HepG2 (cell line): ENCODE data around the gene TMEM63B. TPM values are rescaled to one million over a fixed set of nuclear protein-coding genes. Genes with fewer than 3 reads are reported as not detected.

ENCODE experiments used
- CCAR2 ChIP-seq: fragments of 200-400 bp; formaldehyde crosslinking; optimal IDR thresholded peaks from 2 replicates; pipeline ENCODE3; 2018; ENCODE audit warnings: low read depth, mild to moderate bottlenecking, low read length, moderate library complexity
- CEBPB ChIP-seq: IDR thresholded peaks from 2 replicates; pipeline ENCODE4 v1.6.1; 2011; ENCODE audit warnings: low read depth, low read length, improper control_type of control experiment, borderline replicate concordance
- ELF3 ChIP-seq: IDR thresholded peaks from 2 replicates; pipeline ENCODE4 v1.6.1; 2016; ENCODE audit warnings: missing genetic modification reagents, missing compliant biosample characterization
- FOSL2 ChIP-seq: sonication (generic); formaldehyde crosslinking; IDR thresholded peaks from 2 replicates; pipeline ENCODE4 v1.4.0; 2020; ENCODE audit warnings: missing genetic modification reagents
- KDM4B ChIP-seq: sonication (generic); formaldehyde crosslinking; IDR thresholded peaks from 2 replicates; pipeline ENCODE4 v1.4.0; 2020; ENCODE audit warnings: missing genetic modification reagents
- MAFF ChIP-seq: IDR thresholded peaks from 2 replicates; pipeline ENCODE4 v1.6.1; 2011; ENCODE audit warnings: low read depth, low read length, improper control_type of control experiment
- MTF1 ChIP-seq: sonication (generic); formaldehyde crosslinking; IDR thresholded peaks from 2 replicates; pipeline ENCODE4 v1.5.0; 2020; ENCODE audit warnings: missing genetic modification reagents
- PAX8 ChIP-seq: sonication (generic); formaldehyde crosslinking; IDR thresholded peaks from 2 replicates; pipeline ENCODE4 v1.8.0; 2022; ENCODE audit warnings: mild to moderate bottlenecking, missing genetic modification reagents, borderline replicate concordance
- PRMT3 ChIP-seq: sonication (generic); formaldehyde crosslinking; IDR thresholded peaks from 2 replicates; pipeline ENCODE4 v1.8.1; 2022; ENCODE audit warnings: low read depth, mild to moderate bottlenecking, moderate library complexity, missing genetic modification reagents, borderline replicate concordance
- SOX5 ChIP-seq: IDR thresholded peaks from 2 replicates; pipeline ENCODE4 v1.6.1; 2016; ENCODE audit warnings: borderline replicate concordance
- ZNF282 ChIP-seq: fragments of 450-650 bp; IDR thresholded peaks from 2 replicates; pipeline ENCODE4 v1.6.1; 2018; ENCODE audit not compliant: partially characterized antibody
- ZNF431 ChIP-seq: sonication (generic); formaldehyde crosslinking; IDR thresholded peaks from 2 replicates; pipeline ENCODE4 v1.9.0; 2022; ENCODE audit warnings: missing genetic modification reagents, low read depth, mild to moderate bottlenecking, borderline replicate concordance
- ZNF597 ChIP-seq: sonication (generic); formaldehyde crosslinking; IDR thresholded peaks from 2 replicates; pipeline ENCODE4 v1.5.0; 2020; ENCODE audit warnings: missing genetic modification reagents
- ZNF614 ChIP-seq: IDR thresholded peaks from 2 replicates; pipeline ENCODE4 v1.6.1; 2018; ENCODE audit warnings: missing biosample characterization, missing genetic modification reagents, inconsistent platforms, borderline replicate concordance
- ZNF788 ChIP-seq: sonication (generic); formaldehyde crosslinking; IDR thresholded peaks from 2 replicates; pipeline ENCODE4 v1.5.0; 2020; ENCODE audit warnings: mild to moderate bottlenecking, missing genetic modification reagents, borderline replicate concordance
- ZNF839 ChIP-seq: sonication (generic); formaldehyde crosslinking; IDR thresholded peaks from 2 replicates; pipeline ENCODE4 v1.4.0; 2020; ENCODE audit warnings: missing genetic modification reagents, mild to moderate bottlenecking, borderline replicate concordance
- polyA plus RNA-seq, 8 experiments: library from polyadenylated mRNA; depleted of rRNA in 3 of 8; stranded (reverse) in 7 of 8; unstranded in 1 of 8; fragments of >200 nt; fragmentation: Illumina TruSeq in 4 of 8; extraction: Trizol in 4 of 8; gene quantifications; 2 replicates each; pipeline versions ENCODE4 v1.2.1 to v1.2.3, GENCODE V29; 2011 to 2016; ENCODE audit warnings: low read depth in 4 of 8, missing spikeins in 1 of 8, mixed read lengths in 1 of 8; ENCODE audit not compliant: insufficient read depth in 1 of 8
- total RNA-seq, 5 experiments: library from RNA; depleted of rRNA; stranded (reverse); fragments of >200 nt; fragmentation: Illumina TruSeq; extraction: Trizol; gene quantifications; 2 replicates each; pipeline ENCODE4 v1.2.3, GENCODE V29; 2016; ENCODE audit warnings: low read depth in 1 of 5
- TF ChIP-seq, protein P1 (sequence below): sonication (generic); formaldehyde crosslinking; IDR thresholded peaks from 2 replicates; pipeline ENCODE4 v1.5.0; 2020; ENCODE audit warnings: mild to moderate bottlenecking, missing genetic modification reagents, moderate library complexity
- TF ChIP-seq, protein P2 (sequence below): sonication (generic); formaldehyde crosslinking; IDR thresholded peaks from 2 replicates; pipeline ENCODE4 v1.4.0; 2020; ENCODE audit warnings: missing genetic modification reagents, borderline replicate concordance
- TF ChIP-seq, protein P3 (sequence below): sonication (generic); formaldehyde crosslinking; IDR thresholded peaks from 2 replicates; pipeline ENCODE4 v1.5.1; 2020; ENCODE audit warnings: mild to moderate bottlenecking, missing genetic modification reagents, borderline replicate concordance

Gene TMEM63B
- total and polyA plus RNA-seq, 2 of the 13 experiments (the other 11 are each of a cell fraction or from before 2014, with no cell fraction given) = 27.4 to 75.8 TPM

DNA sequence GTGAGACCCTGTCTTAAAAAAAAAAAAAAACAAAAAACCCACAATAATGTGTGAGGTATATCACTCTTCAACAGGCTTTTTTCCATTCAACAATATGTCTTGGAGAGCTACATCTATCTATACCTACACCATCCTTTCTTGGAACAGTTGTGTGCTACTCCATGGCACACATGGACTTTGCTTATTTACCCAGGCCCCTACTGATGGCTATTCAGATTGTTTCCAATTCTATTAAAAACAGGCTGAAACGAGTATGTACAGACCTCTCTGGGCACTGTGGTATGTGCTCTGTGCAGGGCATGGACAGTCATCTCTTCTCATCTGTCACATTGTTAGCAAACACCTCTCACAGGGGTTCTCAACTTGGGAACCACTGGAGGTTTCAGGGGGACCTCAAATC lies 28.2 kb upstream of the TMEM63B start (continued):
- TF ChIP-seq, protein P1, sequence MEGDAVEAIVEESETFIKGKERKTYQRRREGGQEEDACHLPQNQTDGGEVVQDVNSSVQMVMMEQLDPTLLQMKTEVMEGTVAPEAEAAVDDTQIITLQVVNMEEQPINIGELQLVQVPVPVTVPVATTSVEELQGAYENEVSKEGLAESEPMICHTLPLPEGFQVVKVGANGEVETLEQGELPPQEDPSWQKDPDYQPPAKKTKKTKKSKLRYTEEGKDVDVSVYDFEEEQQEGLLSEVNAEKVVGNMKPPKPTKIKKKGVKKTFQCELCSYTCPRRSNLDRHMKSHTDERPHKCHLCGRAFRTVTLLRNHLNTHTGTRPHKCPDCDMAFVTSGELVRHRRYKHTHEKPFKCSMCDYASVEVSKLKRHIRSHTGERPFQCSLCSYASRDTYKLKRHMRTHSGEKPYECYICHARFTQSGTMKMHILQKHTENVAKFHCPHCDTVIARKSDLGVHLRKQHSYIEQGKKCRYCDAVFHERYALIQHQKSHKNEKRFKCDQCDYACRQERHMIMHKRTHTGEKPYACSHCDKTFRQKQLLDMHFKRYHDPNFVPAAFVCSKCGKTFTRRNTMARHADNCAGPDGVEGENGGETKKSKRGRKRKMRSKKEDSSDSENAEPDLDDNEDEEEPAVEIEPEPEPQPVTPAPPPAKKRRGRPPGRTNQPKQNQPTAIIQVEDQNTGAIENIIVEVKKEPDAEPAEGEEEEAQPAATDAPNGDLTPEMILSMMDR (CRISPR knock-in tag) = no peak
- TF ChIP-seq, protein P2, sequence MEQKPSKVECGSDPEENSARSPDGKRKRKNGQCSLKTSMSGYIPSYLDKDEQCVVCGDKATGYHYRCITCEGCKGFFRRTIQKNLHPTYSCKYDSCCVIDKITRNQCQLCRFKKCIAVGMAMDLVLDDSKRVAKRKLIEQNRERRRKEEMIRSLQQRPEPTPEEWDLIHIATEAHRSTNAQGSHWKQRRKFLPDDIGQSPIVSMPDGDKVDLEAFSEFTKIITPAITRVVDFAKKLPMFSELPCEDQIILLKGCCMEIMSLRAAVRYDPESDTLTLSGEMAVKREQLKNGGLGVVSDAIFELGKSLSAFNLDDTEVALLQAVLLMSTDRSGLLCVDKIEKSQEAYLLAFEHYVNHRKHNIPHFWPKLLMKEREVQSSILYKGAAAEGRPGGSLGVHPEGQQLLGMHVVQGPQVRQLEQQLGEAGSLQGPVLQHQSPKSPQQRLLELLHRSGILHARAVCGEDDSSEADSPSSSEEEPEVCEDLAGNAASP (CRISPR knock-in tag) = no peak
- no peak for TF ChIP-seq CCAR2
- TF ChIP-seq ZNF614 (CRISPR knock-in tag) = 0 out of 2 replicates have a peak, but pooled peaks have one; percentile 20
- TF ChIP-seq SOX5 (CRISPR knock-in tag) = peak; percentile 52; the same call in 1 of the 2 replicates
- TF ChIP-seq ZNF597 (CRISPR knock-in tag) = no peak
- TF ChIP-seq, protein P3, sequence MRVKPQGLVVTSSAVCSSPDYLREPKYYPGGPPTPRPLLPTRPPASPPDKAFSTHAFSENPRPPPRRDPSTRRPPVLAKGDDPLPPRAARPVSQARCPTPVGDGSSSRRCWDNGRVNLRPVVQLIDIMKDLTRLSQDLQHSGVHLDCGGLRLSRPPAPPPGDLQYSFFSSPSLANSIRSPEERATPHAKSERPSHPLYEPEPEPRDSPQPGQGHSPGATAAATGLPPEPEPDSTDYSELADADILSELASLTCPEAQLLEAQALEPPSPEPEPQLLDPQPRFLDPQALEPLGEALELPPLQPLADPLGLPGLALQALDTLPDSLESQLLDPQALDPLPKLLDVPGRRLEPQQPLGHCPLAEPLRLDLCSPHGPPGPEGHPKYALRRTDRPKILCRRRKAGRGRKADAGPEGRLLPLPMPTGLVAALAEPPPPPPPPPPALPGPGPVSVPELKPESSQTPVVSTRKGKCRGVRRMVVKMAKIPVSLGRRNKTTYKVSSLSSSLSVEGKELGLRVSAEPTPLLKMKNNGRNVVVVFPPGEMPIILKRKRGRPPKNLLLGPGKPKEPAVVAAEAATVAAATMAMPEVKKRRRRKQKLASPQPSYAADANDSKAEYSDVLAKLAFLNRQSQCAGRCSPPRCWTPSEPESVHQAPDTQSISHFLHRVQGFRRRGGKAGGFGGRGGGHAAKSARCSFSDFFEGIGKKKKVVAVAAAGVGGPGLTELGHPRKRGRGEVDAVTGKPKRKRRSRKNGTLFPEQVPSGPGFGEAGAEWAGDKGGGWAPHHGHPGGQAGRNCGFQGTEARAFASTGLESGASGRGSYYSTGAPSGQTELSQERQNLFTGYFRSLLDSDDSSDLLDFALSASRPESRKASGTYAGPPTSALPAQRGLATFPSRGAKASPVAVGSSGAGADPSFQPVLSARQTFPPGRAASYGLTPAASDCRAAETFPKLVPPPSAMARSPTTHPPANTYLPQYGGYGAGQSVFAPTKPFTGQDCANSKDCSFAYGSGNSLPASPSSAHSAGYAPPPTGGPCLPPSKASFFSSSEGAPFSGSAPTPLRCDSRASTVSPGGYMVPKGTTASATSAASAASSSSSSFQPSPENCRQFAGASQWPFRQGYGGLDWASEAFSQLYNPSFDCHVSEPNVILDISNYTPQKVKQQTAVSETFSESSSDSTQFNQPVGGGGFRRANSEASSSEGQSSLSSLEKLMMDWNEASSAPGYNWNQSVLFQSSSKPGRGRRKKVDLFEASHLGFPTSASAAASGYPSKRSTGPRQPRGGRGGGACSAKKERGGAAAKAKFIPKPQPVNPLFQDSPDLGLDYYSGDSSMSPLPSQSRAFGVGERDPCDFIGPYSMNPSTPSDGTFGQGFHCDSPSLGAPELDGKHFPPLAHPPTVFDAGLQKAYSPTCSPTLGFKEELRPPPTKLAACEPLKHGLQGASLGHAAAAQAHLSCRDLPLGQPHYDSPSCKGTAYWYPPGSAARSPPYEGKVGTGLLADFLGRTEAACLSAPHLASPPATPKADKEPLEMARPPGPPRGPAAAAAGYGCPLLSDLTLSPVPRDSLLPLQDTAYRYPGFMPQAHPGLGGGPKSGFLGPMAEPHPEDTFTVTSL (CRISPR knock-in tag) = no peak
- TF ChIP-seq KDM4B = no peak
- no peak for TF ChIP-seq ZNF431 (CRISPR knock-in tag)
- TF ChIP-seq ELF3 = 0 out of 2 replicates have a peak, but pooled peaks have one; percentile 18
- TF ChIP-seq ZNF788 (CRISPR knock-in tag) = no peak
- no peak for TF ChIP-seq MTF1 (CRISPR knock-in tag)
- no peak for TF ChIP-seq FOSL2 (CRISPR knock-in tag)
- no peak for TF ChIP-seq MAFF
- no peak for TF ChIP-seq PAX8
- no peak for TF ChIP-seq ZNF282
- TF ChIP-seq ZNF839 (CRISPR knock-in tag) = no peak
- TF ChIP-seq CEBPB = no peak
- TF ChIP-seq PRMT3 (CRISPR knock-in tag) = no peak
